Amygdala (tissue), 56 donors: ENCODE measurements around the gene TBR1.
A peak's percentile ranks its signal among the peaks of the same experiment; 100 is the strongest.

Source experiments
- DNase-seq, 56 donors: peaks; one replicate each; lab custom pipeline; 2025; lab: John Stamatoyannopoulos, UW

The TBR1 gene

GRCh38 chr2:161414042-161415033 is 1.8 kb upstream of the TBR1 start:
- peak in 8 of 56 donors; percentile 27 to 52 (median 42) for DNase-seq

- DNase-seq, result no peak
These were observed 787 bp upstream of the TBR1 start for GRCh38 chr2:161415034-161415986.

- DNase-seq, result peak in 2 of 56 donors; percentile 8 to 14
These were observed 776 bp downstream of the TBR1 start for GRCh38 chr2:161416708-161417437.

- no peak for DNase-seq
These were observed 1.6 kb downstream of the TBR1 start for GRCh38 chr2:161417438-161418274.

- no peak for DNase-seq
These were observed 2.2 kb downstream of the TBR1 start for GRCh38 chr2:161418275-161418714.

- peak in 2 of 56 donors; percentile 15 to 16 for DNase-seq
These were observed 2.9 kb downstream of the TBR1 start for GRCh38 chr2:161418715-161419637.

- no peak for DNase-seq
These were observed 3.6 kb downstream of the TBR1 start for GRCh38 chr2:161419638-161420190.

GRCh38 chr2:161420406-161421074 is 4.4 kb downstream of the TBR1 start:
- no peak for DNase-seq

- no peak for DNase-seq
These were observed 5.6 kb downstream of the TBR1 start for GRCh38 chr2:161421686-161422085.

- no peak for DNase-seq
These were observed 6.8 kb downstream of the TBR1 start for GRCh38 chr2:161422816-161423403.

- DNase-seq, result no peak
These were observed 7.6 kb downstream of the TBR1 start for GRCh38 chr2:161423421-161424393.

- DNase-seq, result no peak
These were observed 8.3 kb downstream of the TBR1 start for GRCh38 chr2:161424394-161424769.

- no peak for DNase-seq
These were observed 9.0 kb downstream of the TBR1 start for GRCh38 chr2:161424891-161425727.

GRCh38 chr2:161425728-161426454 is 9.8 kb downstream of the TBR1 start:
- DNase-seq, result no peak
